OCI-LY7 (cell line): Measurements from ENCODE around the gene ANKZF1. TPM values are rescaled to one million over a fixed set of nuclear protein-coding genes. Genes with fewer than 3 reads are reported as not detected.

Experiments
- BruUV-seq: library from RNA; stranded (reverse); fragments of 400-500 nt; replicated peaks from 2 replicates; lab custom pipeline; 2021; lab: Mats Ljungman, UMichigan
- CTCF ChIA-PET: fragments of 300-600 bp; sonication (Branson Sonifier 250); formaldehyde crosslinking; loops from one replicate; lab custom pipeline; 2022; ENCODE audit warnings: antibody characterized with exemption; ENCODE audit not compliant: unreplicated experiment; lab: Charles Lee
- POLR2A ChIA-PET: fragments of 300-600 bp; sonication (Branson Sonifier 250); formaldehyde crosslinking; loops from one replicate; lab custom pipeline; 2022; ENCODE audit warnings: antibody characterized with exemption; lab: Charles Lee
- DNase-seq: peaks from one replicate; pipeline ENCODE4 v3.0.0-alpha.2; 2015; ENCODE audit warnings: low spot score
- H2AFZ ChIP-seq: fragments of 200-600 bp; sonication (generic), shearing (Covaris generic); 2 replicates; pipeline ENCODE4 v1.6.1; 2014; ENCODE audit warnings: mild to moderate bottlenecking, antibody characterized with exemption, low read length, moderate library complexity
- H3K27ac ChIP-seq: fragments of 200-600 bp; sonication (generic); 2 replicates; pipeline ENCODE4 v1.5.1; 2014; ENCODE audit warnings: mixed run types, low read depth, mild to moderate bottlenecking, moderate library complexity, low read length, inconsistent platforms; ENCODE audit not compliant: poor library complexity, severe bottlenecking
- H3K36me3 ChIP-seq: fragments of 200-600 bp; sonication (generic); 2 replicates; pipeline ENCODE4 v1.6.1; 2014; ENCODE audit warnings: mild to moderate bottlenecking, antibody characterized with exemption, low read length, moderate library complexity, mixed read lengths; ENCODE audit not compliant: insufficient read depth
- H3K4me1 ChIP-seq: fragments of 200-600 bp; sonication (generic); 2 replicates; pipeline ENCODE4 v1.5.1; 2014; ENCODE audit warnings: mild to moderate bottlenecking, low read length; ENCODE audit not compliant: insufficient read depth, poor library complexity, severe bottlenecking
- H3K4me2 ChIP-seq: fragments of 200-600 bp; sonication (generic); 2 replicates; pipeline ENCODE4 v1.6.1; 2014; ENCODE audit warnings: mild to moderate bottlenecking, low read length
- H3K4me3 ChIP-seq: fragments of 200-600 bp; sonication (generic); 2 replicates; pipeline ENCODE4 v1.5.1; 2014; ENCODE audit warnings: mild to moderate bottlenecking, low read depth, low read length; ENCODE audit not compliant: poor library complexity, severe bottlenecking
- H3K79me2 ChIP-seq: fragments of 200-600 bp; sonication (generic); 2 replicates; pipeline ENCODE4 v1.6.1; 2016; ENCODE audit warnings: low read depth, mild to moderate bottlenecking, low read length, moderate library complexity, mixed read lengths; ENCODE audit not compliant: insufficient read depth
- H3K9me2 ChIP-seq: fragments of 200-600 bp; sonication (generic); 2 replicates; pipeline ENCODE4 v1.6.1; 2016; ENCODE audit warnings: mild to moderate bottlenecking, low read length, mixed read lengths; ENCODE audit not compliant: insufficient read depth
- H3K9me3 ChIP-seq: fragments of 200-600 bp; sonication (generic); 2 replicates; pipeline ENCODE4 v1.6.1; 2014; ENCODE audit warnings: mild to moderate bottlenecking, mixed run types, low read length, mixed read lengths
- H4K20me1 ChIP-seq: fragments of 200-600 bp; sonication (generic); 2 replicates; pipeline ENCODE4 v1.6.1; 2014; ENCODE audit warnings: mild to moderate bottlenecking, antibody characterized with exemption, low read length, moderate library complexity, mixed read lengths; ENCODE audit not compliant: insufficient read depth
- CTCF ChIP-seq: fragments of 200-600 bp; sonication (generic); conservative IDR thresholded peaks from 2 replicates; pipeline ENCODE4 v1.5.1; 2014; ENCODE audit warnings: mild to moderate bottlenecking, antibody characterized with exemption, low read length, moderate library complexity, mixed read lengths
- EZH2phosphoT487 ChIP-seq: fragments of 200-600 bp; sonication (generic); IDR thresholded peaks from 2 replicates; pipeline ENCODE4 v1.6.1; 2018; ENCODE audit warnings: low read depth, borderline replicate concordance, mild to moderate bottlenecking, mixed run types, antibody characterized with exemption, low read length, moderate library complexity, mixed read lengths
- intact Hi-C: fragments of 100-400 bp; cut with micrococcal nuclease; formaldehyde crosslinking; loops from one replicate; pipeline ENCODE4 v1.10.0; 2022; ENCODE audit not compliant: unreplicated experiment
- total RNA-seq, 2 experiments: library from RNA; depleted of rRNA in 1 of 2; stranded (reverse); fragments of >200 nt in 1 of 2; shearing (Covaris generic) in 1 of 2; gene quantifications; 2 replicates each; pipeline ENCODE4 v1.2.3, GENCODE V29; 2014 to 2022

ANKZF1 gene
- total RNA-seq, 2 experiments from 2014 or later, result 57.8 to 82.4 TPM

GRCh38 chr2:219274361-219274921 lies 44.8 kb downstream of the ANKZF1 start:
- TF ChIP-seq CTCF (no peak), EZH2phosphoT487 (no peak)

GRCh38 chr2:219277703-219278654 lies 48.4 kb downstream of the ANKZF1 start:
- Histone ChIP-seq H3K4me1 (peaks cover 39% of the 10 kb centered on the region), H3K9me2 (no peaks in the 10 kb centered on the region), H3K9me3 (no peaks in the 10 kb centered on the region), H3K4me3 (peak overlapping the region; percentile 83), H3K36me3 (peaks cover 27% of the 10 kb centered on the region), H3K79me2 (peaks cover 19% of the 10 kb centered on the region; the same call in 1 of the 2 replicates), H2AFZ (peak overlapping the region; percentile 74), H3K4me2 (peak overlapping the region; percentile 81), H4K20me1 (peaks cover 5% of the 10 kb centered on the region), H3K27ac (peak overlapping the region; percentile 90)
- POLR2A ChIA-PET, result interaction anchor here (0.6 to 3.4 kb wide), 14 partner anchors 12 to 364 kb away, joined by 3 to 21 read pairs (median 4); partner anchors contain the start of genes DNPEP, GLB1L, STK16 and TUBA4A
- peak; percentile 79 for DNase-seq
- intact Hi-C loops, result loop anchor here (1.0 to 10.0 kb wide), 4 partner anchors 29 to 393 kb away; partner anchors contain the start of genes WNT10A and ZFAND2B
- CTCF ChIA-PET, result interaction anchor here (0.6 to 3.0 kb wide), 8 partner anchors 14 to 885 kb away, joined by 3 to 13 read pairs (median 6); partner anchors contain the start of genes TUBA4A and TUBA4B
- no TSS peak for BruUV-seq
- peak; percentile 98 for TF ChIP-seq CTCF
- no peak for TF ChIP-seq EZH2phosphoT487

More at GRCh38 chr2:219274361-219274921, 44.8 kb downstream of the ANKZF1 start:
- ChIA-PET POLR2A (interaction anchor here (0.6 to 1.3 kb wide), 5 partner anchors 9 to 128 kb away, joined by 3 to 4 read pairs (median 3); no protein-coding TSS in a partner anchor), CTCF (interaction anchor here (0.7 to 1.0 kb wide), 2 partner anchors 21 to 114 kb away, joined by 3 read pairs; no protein-coding TSS in a partner anchor)
- peaks cover 6% of the 10 kb centered on the region; the same call in 1 of the 2 replicates for H3K79me2 ChIP-seq
- H2AFZ ChIP-seq, result no peak overlapping the region
- intact Hi-C loops, result loop anchor here (10.0 kb wide), 1 partner anchor 390 kb away; the partner anchor contains the start of gene WNT10A
- H3K4me3 ChIP-seq, result no peak overlapping the region
- DNase-seq, result no peak
- H3K4me1 ChIP-seq, result peaks cover 23% of the 10 kb centered on the region
- no peaks in the 10 kb centered on the region for H3K36me3 ChIP-seq
- no peak overlapping the region for H3K27ac ChIP-seq
- H3K9me2 ChIP-seq, result no peaks in the 10 kb centered on the region
- no peaks in the 10 kb centered on the region for H4K20me1 ChIP-seq
- no peaks in the 10 kb centered on the region for H3K9me3 ChIP-seq
- H3K4me2 ChIP-seq, result peak overlapping the region; percentile 81; the same call in 1 of the 2 replicates
- no TSS peak for BruUV-seq
